HG03135 (cell line): ENCODE results near the gene PDP2.
"Not testable (repeated sequence)": the region's sequence is repeated elsewhere in the genome, so short reads cannot be mapped to it uniquely, and the experiment has no call there.

Experiments used
- ATAC-seq: cut with Tn5 transposase; IDR thresholded peaks from one replicate; pipeline ENCODE4 v1.9.1; 2021; ENCODE audit warnings: mild to moderate bottlenecking, moderate library complexity; ENCODE audit not compliant: unreplicated experiment

Gene PDP2

DNA sequence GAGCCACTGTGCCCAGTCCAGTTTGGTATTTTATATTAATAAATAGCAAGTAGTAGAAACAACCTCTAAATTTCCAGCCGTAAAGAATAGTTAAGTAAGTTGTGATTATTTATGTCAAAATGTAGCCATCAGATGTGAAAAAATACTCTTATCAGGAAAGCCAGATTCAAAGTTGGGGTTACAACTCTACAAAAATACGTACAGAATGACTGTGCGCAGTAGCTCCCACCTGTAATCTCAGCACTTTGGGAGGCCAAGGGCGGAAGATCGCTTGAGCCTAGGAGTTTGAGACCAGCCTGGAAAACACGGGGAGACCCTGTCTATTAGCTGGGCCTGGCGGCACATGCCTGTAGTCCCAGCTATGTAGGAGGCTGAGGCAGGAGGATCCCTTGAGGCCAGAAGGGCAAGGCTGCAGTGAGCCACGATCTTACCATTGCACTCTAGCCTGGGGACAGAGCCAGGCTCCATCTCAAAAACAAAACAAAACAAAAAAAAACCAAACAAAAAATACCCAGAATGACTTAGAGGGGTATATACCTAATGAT, 1.7 kb downstream of the PDP2 start:
- ATAC-seq: no peak

DNA sequence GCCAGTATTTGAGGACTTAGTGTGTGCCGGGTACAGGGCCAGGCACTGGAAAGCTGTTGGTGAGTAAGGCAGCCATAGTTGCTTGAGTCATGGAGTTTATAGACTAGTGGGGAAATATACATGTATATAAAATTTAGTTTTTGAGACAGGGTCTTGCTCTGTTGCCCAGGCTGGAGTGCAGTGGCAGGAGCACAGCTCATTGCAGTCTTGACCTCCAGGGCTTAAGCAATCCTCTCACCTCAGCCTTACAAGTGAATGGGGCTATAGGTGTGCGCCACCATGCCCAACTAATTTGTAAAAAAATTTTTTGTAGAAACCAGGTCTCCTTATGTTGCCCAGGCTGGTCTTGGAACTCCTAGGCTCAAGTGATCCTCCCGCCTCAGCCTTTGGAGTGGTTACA, 2.4 kb downstream of the PDP2 start:
- no peak for ATAC-seq

DNA sequence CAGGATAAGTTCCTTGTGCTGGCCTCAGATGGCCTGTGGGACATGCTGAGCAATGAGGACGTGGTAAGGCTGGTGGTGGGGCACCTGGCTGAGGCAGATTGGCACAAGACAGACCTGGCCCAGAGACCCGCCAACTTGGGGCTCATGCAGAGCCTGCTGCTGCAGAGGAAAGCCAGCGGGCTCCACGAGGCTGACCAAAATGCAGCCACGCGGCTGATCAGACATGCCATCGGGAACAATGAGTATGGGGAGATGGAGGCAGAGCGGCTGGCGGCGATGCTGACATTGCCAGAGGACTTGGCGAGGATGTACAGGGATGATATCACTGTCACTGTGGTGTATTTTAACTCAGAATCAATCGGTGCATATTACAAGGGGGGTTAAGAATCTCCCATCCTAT, 5.2 kb downstream of the PDP2 start:
- no peak for ATAC-seq

DNA sequence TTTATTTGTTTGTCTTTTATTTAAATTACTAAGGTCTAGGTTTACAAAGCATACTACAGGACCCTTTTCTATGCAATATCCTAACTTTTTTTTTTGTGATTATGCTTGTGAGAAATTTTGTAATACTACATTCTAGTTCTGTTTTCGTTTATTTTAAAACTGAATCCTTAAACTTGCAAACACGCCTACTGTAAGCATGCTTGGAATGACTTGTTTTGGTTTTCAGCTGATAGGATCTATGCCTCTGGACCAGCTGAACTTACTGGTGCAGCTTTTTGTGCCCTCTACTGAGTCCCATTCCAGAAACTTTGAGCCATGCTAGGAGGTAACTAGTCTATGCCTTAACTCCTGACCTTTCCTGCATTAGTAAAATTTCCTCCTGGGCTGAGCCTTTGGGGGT, 6.0 kb downstream of the PDP2 start:
- no peak for ATAC-seq

DNA sequence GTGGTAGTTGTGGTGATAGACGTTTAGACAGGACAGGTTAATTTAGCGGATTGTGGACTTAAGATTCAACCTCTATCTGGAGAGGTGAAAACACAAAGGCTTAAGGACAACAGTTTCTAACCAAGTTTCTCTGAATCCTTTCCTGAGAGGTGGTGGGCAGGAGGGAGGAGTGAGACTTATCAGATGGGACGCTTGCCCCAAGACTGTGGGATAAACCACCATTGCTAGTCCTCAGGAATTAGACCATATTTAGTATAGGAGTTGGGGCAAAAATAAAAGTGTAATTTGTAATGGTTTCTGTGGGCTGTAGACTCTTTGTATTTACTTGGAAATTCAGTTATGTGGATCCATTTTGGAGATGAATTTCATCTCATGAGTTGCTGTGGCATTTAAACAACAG, 6.6 kb downstream of the PDP2 start:
- no peak for ATAC-seq

DNA sequence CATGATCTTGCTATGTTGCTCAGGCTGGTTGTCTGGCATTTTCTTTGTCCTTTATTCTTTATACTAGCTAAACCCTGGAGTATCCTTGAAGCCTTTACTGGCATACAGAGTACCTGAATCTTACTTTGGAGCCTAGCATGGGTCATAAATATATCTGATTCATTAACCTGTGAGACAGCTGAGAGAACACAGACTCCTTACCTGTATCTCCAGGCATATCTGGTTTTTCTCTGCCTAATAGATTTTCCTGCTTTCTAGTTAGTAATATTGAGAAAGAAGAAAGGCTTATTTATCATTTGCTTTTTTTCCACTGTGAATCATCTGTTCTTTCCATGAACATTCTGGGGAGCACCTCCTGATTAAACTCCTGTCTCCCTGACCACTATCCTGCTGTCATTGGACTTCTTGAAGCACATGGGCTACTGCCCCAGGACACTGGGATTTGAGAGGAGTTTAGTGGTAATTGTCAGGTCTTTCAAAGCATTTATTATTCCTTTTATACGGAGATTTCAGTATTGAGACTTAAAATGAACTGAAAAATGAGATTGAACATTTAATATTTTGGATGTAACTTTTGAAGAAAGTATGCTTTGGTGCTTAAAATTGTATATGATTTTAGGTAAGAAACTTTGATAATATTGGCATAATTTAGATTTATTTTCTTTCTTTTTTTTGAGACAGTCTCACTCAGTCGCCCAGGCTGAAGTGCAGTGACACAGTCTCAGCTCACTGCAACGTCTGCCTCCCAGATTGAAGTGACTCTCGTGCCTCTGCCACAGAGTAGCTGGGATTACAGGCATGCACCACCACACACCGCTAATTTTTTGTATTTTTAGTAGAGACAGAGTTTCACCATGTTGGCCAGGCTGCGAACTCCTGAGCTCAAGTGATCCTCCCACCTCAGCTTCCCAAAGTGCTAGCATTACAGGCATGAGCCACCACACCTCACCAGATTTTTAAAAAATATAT, 8.6 kb downstream of the PDP2 start:
- ATAC-seq: no peak

DNA sequence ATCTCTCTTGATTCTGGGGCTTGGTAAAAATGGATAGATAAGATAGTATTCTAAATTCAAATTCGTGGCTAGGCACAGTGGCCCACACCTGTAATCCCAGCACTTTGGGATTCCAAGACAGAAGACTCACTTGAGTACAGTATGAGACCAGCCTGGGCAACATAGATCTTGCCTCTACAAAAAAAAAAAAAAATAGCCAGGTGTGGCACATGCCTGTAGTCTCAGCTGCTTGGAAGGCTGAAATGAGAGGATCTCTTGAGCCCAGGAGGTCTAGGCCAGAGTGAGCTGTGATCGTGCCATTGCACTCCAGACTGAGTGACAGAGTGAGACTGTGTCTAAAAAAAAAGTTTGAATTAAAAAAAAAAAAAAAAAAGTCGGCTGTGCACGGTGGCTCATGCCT, 9.3 kb downstream of the PDP2 start:
- ATAC-seq: no peak

DNA sequence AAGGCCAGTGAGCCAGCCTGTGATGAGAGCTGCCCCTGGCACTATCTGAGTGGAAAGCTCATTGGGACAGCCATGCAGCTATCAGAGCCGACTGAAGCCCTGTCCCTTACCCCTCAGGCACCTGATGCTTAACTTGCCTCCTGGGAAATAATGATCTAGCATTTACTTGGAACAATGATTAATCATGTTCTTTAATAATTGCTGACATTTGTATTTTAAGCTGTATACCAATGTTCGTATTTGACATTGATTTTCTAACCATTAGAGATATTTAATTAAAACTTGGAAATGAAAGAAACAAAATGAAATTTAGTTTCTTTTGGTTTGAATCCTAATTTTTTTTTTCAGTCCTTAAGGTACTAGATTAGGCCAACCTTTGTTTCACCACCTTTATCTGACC, 10.5 kb downstream of the PDP2 start:
- ATAC-seq: no peak

DNA sequence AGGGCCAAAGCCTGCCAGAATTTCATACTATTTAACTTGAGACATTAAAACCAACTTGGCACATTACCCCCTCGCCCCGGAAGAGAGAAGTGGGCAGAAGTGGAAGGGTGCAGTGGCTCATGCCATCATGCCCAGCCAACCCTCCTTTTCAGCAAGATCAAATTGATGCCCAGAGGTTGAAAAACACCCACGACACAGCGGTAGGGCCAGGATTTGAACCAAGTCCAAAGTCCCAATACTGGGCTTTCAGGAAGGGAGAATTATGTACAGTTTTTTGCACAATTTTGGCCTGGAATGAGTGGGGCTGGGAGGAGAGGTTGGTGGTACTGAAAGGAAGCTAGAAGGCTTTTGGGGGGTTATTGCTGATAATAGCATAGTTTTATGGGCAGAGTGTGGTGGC, 11.0 kb downstream of the PDP2 start:
- ATAC-seq: no peak

DNA sequence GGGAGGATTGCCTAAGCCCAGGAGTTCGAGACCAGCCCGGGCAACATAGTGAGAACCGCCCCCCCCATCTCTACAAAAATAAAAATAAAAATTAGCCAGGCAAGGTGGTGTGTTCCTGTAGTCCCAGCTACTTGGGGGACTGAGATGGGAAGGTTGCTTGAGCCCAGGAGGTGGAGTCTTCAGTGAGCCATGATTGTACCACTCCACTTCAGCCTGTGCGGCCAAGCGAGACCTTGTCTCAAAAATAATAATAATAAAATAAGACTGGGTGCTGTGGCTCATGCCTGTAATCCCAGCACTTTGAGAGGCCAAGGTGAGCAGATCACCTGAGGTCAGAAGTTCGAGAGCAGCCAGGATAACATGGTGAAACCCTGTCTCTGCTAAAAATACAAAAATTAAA, 11.5 kb downstream of the PDP2 start:
- ATAC-seq: no peak

DNA sequence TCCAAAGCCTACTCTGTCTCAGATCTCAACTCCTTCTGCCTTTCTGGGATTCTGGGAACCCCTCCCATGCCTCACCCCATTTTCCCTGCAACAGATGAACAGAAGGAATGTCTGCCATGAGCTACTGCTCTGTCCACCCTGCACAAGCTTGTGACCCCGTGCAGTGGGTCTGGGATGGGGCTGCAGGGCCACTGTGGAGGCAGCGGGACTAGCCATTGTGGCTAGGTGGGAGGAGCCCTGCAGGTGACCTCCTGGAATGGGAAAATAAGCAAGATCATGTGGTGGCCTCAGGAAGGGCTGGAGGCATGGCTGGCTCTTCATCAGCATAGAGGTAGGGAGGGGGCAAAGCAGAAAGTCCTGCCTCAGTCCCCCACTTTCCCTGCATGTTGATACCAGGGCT, 13.7 kb downstream of the PDP2 start:
- ATAC-seq: no peak

DNA sequence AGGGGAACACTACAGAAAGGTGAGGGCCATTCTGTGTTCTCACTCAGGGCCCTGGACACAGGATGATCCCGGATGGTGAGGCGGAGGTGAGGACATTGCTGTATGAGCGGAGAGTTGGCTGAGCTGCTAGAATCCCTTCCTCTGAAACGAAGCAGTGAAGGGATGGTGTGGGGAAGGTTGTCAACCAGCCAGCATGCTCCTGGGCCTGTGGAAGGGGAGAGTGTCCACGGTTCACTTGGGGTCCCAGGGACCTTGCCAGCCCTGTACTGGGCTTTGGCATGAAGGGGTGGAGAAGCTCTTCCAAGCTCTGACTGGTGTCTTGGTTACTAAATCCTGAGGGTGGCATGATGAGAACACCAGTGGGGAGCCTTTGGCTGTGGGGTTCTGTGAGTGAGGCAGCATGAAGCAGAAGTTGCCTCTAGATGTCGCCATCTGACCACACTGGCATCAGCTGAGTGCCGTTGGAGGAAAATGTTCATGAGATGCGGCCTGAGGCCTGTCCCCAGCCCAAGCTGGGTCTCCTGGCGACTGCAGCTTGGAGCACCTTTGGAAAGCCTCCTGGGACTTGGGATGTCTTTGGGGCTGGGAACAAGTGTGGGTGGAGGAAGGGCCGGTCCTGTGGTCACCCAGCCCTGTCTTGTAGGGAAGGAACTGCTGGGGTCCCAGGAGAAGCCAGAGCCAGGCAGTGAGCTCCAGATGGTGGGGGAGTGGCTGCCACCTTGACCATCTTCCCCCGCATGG, 14.8 kb downstream of the PDP2 start:
- peak; percentile 70 for ATAC-seq

DNA sequence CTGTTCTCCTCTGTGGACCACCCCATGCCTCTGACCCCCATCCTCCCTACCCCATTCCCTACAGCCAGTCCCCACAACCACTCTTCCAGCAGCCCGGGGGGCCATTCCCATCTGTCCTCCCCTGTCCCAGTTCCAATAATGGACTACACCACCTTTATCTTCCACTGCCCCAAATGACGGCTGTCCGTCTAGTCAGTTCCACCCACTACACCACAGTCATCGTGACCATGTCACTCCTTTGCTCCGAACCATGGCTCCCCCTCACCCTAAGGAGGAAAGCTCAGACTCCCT, 15.3 kb downstream of the PDP2 start:
- no peak for ATAC-seq

DNA sequence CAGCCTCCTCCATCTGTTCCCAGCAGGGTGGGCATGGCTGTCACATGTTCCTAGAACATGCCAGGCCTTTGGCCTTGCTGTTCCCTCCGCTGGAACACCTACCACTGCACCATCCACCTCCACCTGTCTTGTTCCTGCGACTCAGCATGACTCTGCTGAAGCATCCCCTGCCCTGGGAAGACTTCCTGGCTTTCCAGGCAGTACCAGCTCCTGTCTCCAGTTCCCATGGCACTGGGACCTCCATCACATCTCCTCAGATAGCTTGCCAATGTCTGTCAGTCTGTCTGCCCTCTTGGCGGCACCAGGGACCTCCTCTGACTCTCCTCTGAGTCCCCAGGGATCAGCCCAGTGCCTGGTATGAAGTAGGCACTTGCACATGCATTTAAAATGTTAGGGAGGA, 15.7 kb downstream of the PDP2 start:
- no peak for ATAC-seq

DNA sequence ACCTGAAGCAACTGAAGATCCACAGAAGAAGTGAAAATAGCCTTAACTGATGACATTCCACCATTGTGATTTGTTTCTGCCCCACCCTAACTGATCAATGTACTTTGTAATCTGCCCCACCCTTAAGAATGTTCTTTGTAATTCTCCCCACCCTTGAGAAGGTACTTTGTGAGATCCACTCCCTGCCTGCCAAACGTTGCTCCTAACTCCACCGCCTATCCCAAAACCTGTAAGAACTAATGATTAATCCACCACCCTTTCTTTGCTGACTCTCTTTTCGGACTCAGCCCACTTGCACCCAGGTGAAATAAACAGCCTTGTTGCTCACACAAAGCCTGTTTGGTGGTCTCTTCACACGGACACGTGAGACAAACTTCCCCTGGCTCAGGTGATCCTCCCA, 16.4 kb downstream of the PDP2 start:
- not testable (repeated sequence) for ATAC-seq

DNA sequence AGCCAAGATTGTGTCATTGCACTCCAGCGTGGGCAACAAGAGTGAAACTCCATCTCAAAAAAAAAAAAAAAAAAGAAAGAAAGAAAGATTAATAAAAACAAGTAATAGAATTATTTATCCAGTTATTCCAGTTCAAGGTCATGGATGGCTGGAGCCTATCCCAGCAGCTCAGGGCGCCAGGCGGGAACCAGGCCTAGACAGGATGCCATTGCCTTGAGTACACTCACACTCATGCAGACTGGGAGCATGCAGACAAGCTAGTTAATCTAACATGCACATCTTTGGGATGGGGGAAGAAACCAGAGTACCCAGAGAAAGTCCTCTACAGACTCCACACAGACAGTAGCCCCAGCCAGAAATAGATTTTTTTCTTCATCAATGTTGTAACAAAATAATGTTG, 17.9 kb downstream of the PDP2 start:
- no peak for ATAC-seq

DNA sequence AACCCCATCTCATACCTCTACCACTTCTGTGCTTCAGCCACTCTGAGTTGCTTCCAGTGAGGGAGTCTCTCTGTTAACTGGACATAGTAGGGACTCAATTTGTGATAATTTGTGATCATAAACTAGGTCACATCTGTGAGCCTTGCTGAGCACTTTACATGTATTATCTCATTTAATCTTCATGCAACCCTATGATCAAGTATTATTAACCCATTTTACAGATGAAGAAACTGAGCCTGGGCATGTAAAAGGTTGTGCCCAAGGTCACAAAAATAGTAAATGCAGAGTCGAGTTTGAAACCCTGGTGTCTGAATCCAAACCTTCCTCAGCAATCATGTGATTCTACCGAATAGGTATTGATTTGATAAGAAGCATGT, 18.6 kb downstream of the PDP2 start:
- ATAC-seq: no peak

DNA sequence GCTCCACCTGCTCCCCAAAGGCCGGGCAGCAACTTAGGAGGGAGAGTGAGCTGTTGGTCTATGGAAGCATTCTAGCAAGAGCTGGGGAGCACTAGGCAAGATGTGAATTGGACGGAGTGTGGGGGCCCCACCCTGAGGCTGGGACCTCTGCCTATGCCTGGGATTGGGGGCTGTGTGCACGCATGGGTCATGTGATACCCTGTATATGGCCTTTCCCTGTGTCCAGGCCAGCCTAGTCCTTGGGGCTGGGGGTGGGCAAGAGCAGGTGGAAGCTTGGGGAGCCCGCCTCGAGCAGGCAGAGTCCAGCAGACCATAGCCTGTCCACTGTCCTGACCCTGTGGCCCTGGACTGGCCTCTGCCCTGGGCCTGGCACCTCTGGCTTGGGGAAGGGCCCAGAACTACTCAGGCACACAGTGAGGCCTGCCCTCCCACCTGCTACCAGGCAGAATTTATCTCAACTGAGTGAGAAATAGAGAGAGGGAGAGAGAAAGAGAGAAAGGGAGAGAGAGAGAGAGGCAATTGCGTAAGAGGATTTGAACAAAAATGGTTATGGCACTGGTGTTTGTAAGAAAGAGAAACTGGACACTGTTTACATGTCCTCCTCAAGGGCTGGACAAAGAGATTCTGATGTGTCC, 19.1 kb downstream of the PDP2 start:
- no peak for ATAC-seq

DNA sequence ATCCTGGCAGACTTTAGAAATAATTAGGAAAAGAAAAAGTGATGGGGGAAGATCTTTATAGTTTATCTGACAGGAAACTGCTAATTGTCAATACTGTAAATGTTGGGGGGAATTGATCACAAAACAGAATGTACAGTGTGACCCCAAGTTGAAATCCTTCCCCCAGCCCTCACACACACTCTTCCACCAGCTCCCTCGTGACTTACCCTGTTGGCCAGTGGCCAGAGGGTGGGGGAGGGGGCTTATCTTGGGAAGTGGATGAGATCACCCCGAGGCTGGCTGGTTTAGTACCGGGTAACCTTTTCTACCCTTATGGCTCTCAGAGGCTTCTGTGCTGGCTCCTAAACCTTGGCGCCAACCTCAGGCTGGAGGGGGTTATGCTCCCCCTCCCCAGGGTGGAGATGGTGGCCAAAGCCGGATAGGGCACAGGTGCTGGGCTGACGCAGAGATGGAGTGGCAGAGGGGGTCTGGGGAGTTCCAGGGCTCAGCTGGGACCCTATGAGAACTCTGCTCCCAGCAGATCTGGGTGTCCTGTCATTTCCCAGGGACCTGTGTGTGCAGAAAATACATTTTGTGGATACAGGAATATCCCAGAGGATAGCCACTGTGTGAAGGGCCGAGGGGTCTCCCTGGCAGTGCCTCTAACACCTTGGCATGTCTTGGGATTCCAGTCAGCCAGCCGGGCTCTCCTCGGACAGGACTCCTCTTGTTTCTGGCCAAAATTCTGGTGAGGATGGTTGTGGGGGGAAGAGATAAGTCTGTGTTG, 19.8 kb downstream of the PDP2 start:
- ATAC-seq: no peak

DNA sequence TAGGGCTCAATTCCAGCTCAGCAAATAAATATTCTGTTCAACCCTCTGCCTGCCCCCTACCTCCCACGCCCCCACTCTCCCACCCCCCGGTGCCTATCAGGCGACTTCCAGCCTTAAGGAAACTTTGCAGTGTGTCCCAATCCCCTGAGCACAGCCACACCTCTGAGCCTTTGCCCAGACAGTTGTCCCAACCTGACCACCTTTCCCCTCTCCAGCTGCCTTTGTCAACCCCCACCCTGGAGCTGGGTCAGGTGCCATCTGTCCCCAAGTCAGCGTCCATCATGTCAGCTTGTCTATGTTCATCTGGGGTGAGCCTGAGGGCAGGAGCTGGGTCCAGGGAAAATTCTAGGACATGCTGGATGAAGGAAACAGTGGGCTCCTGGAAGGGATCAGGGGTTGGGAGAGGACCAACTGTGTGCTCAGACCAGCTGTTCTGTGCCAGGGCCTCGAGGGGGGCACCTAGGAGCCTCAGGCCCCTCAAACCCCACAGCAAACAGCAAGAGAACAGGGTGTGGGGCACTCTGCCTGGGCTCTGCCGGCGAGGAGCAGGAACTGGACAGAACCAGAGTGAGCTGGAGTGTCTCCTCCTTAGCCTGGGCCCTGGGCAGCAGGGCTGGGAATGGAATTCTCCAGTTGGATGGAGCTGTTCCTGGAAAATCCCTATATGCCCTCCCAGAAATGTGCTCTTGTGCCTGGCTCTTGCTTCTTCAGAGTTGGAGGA, 20.6 kb downstream of the PDP2 start:
- ATAC-seq: no peak
